HEK293 (cell line): Measurements from ENCODE around the gene GOLGA6L2.

Experiments
- ATF2 ChIP-seq: fragments of 450-650 bp; formaldehyde crosslinking; IDR thresholded peaks from 2 replicates; pipeline ENCODE4 v1.5.1; 2016; ENCODE audit warnings: missing biosample characterization, missing genetic modification characterization, low read depth
- CTCF ChIP-seq: fragments of 450-650 bp; formaldehyde crosslinking; IDR thresholded peaks from 2 replicates; pipeline ENCODE4 v1.5.1; 2016; ENCODE audit warnings: missing biosample characterization, missing genetic modification characterization
- TCF7L2 ChIP-seq: IDR thresholded peaks from 2 replicates; pipeline ENCODE4 v1.6.1; 2011; ENCODE audit warnings: low read depth, mild to moderate bottlenecking, inconsistent platforms, low read length, moderate library complexity, borderline replicate concordance
- ZBTB11 ChIP-seq: fragments of 450-650 bp; formaldehyde crosslinking; conservative IDR thresholded peaks from 2 replicates; pipeline ENCODE4 v1.5.1; 2016; ENCODE audit warnings: low read depth, missing biosample characterization, missing genetic modification characterization
- ZNF112 ChIP-seq: fragments of 450-650 bp; formaldehyde crosslinking; IDR thresholded peaks from 2 replicates; pipeline ENCODE4 v1.5.0; 2017; ENCODE audit warnings: missing biosample characterization, missing genetic modification characterization
- ZNF175 ChIP-seq: fragments of 450-650 bp; formaldehyde crosslinking; IDR thresholded peaks from 2 replicates; pipeline ENCODE4 v1.5.1; 2016; ENCODE audit warnings: missing biosample characterization, missing genetic modification characterization
- ZNF513 ChIP-seq: fragments of 450-650 bp; IDR thresholded peaks from 2 replicates; pipeline ENCODE4 v1.5.1; 2018; ENCODE audit warnings: missing biosample characterization, missing genetic modification characterization

GRCh38 chr15:23420806-23421575 is 26.1 kb downstream of the GOLGA6L2 start:
- no peak for TF ChIP-seq CTCF (tag by site-specific recombination)
- TF ChIP-seq ZNF175 (tag by site-specific recombination) = no peak
- TF ChIP-seq TCF7L2 = no peak
- no peak for TF ChIP-seq ZNF513 (tag by site-specific recombination)
- TF ChIP-seq ATF2 (tag by site-specific recombination) = no peak
- no peak for TF ChIP-seq ZBTB11 (tag by site-specific recombination)
- TF ChIP-seq ZNF112 = no peak
